Loucy (cell line): ENCODE measurements around the gene RGS6.

Source experiments
- EZH2phosphoT487 ChIP-seq: fragments of 200-600 bp; IDR thresholded peaks from 2 replicates; pipeline ENCODE4 v1.6.1; 2018; ENCODE audit warnings: antibody characterized with exemption, mild to moderate bottlenecking, moderate library complexity, borderline replicate concordance
- TF ChIP-seq, protein P1 (sequence below): fragments of 200-600 bp; sonication (generic); conservative IDR thresholded peaks from 2 replicates; pipeline ENCODE4 v1.5.1; 2014; ENCODE audit warnings: mild to moderate bottlenecking, antibody characterized with exemption, low read length

DNA sequence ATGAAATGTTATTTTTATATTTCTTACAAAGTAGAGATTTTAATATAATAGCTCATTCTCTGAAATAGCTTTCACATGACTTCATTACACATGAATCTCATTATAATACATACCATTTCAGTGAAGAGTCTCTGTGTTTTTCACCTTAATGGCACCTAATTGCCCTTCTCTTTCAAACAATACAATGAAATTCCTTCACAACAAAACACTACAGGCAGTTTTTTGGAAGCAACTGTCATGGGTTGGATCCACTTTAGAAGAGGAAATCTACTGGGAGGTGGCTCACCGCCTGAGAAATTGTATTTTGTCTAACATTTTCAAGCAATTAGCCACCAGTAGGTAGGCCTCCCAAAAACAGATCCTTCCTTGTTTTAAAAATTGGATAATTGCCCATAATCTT, 40.3 kb upstream of the RGS6 start:
- TF ChIP-seq, protein P1, sequence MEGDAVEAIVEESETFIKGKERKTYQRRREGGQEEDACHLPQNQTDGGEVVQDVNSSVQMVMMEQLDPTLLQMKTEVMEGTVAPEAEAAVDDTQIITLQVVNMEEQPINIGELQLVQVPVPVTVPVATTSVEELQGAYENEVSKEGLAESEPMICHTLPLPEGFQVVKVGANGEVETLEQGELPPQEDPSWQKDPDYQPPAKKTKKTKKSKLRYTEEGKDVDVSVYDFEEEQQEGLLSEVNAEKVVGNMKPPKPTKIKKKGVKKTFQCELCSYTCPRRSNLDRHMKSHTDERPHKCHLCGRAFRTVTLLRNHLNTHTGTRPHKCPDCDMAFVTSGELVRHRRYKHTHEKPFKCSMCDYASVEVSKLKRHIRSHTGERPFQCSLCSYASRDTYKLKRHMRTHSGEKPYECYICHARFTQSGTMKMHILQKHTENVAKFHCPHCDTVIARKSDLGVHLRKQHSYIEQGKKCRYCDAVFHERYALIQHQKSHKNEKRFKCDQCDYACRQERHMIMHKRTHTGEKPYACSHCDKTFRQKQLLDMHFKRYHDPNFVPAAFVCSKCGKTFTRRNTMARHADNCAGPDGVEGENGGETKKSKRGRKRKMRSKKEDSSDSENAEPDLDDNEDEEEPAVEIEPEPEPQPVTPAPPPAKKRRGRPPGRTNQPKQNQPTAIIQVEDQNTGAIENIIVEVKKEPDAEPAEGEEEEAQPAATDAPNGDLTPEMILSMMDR: no peak
- TF ChIP-seq EZH2phosphoT487: no peak
